AG09319 (cell line): ENCODE measurements around the gene MCAM.

Experiments
- DNase-seq: peaks from one replicate; pipeline ENCODE4 v3.0.0-alpha.2; 2010; ENCODE audit warnings: low read depth; ENCODE audit errors: extremely low read depth
- CTCF ChIP-seq: IDR thresholded peaks from 2 replicates; pipeline ENCODE4 v1.5.1; 2011; ENCODE audit warnings: low read depth, mild to moderate bottlenecking, inconsistent platforms, low read length, moderate library complexity

MCAM gene

DNA sequence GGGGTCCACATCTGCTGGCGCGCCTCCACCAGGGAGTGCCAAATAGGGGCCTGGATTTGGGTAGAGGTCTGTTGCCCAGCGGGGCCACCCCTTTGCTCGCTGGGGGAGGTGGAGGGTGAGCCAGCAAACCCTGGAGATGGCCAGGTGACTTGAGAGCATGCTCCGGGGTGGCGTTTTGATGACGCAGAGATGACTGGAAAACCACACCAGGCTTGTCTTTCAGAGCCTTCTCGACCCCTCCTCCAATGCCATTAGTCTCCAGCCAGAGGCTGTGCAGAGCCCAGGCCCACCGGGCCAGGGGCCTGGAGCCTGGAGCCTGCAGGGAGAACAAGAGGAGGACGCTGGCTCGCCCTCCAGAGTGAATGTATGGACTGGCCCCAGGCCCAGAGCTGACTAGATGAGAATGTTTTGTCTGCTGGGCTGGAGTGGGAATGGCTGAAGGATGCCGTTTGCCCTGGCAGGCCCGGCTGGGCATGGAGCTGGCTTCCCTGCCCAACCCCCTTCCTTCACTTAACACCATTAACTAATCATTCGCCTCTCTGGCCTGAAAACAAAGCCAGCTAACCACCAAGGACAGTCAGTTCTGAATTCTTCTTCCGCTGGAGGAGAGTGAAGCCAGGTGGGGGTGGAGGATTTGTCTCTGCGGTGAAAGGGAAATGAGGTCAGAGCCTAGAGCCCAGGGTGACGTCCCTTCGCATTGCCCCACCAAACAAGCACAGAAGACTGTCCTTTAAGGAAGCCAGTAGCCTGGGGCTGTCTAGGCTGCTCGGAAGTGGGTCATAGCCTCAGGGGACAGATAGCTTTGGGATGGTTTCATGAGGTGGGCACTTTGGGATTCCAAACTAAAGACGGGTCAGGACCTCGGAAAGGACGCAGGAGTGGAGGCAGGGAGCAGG lies 1.6 kb upstream of the MCAM start:
- no peak for DNase-seq

GRCh38 chr11:119317592-119318239 lies 786 bp upstream of the MCAM start:
- no peak for TF ChIP-seq CTCF
- no peak for DNase-seq

More for the DNA sequence above, 1.6 kb upstream of the MCAM start:
- TF ChIP-seq CTCF, result no peak

DNA sequence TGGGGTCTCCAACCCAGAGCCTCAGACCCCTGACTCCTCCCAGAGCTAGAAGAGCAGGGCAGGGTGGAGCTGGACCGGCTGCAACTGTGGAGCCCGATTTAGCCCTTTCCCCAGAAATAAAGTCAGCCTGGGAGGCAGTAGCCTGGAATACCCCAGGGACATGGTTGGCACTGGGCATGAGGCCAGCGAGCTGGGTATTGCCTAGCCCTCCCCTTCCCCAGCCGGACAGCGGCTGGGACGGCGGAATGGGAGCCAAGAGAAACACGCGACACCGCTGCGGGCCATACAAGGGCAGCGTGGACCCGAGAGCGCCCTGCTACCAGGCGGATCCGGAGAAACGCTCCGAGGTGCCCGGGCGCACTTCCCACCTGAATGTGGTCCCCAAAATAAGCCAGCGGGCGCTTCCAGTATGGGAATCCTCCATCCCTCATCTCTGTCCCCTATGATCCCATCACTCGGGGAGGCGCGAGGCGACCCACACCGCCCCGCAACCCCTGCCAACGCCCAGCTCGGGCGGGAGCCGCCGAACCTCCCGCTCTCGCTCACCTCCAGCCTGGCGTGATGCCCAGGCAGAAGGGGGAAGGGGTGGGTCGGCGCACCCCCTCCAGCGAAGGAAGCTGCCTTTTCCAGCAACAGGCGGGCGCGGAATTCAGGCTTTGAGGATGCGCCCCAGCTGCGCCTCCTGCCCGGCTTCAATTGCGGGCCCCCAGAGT lies 758 bp downstream of the MCAM start:
- no peak for DNase-seq
- no peak for TF ChIP-seq CTCF

DNA sequence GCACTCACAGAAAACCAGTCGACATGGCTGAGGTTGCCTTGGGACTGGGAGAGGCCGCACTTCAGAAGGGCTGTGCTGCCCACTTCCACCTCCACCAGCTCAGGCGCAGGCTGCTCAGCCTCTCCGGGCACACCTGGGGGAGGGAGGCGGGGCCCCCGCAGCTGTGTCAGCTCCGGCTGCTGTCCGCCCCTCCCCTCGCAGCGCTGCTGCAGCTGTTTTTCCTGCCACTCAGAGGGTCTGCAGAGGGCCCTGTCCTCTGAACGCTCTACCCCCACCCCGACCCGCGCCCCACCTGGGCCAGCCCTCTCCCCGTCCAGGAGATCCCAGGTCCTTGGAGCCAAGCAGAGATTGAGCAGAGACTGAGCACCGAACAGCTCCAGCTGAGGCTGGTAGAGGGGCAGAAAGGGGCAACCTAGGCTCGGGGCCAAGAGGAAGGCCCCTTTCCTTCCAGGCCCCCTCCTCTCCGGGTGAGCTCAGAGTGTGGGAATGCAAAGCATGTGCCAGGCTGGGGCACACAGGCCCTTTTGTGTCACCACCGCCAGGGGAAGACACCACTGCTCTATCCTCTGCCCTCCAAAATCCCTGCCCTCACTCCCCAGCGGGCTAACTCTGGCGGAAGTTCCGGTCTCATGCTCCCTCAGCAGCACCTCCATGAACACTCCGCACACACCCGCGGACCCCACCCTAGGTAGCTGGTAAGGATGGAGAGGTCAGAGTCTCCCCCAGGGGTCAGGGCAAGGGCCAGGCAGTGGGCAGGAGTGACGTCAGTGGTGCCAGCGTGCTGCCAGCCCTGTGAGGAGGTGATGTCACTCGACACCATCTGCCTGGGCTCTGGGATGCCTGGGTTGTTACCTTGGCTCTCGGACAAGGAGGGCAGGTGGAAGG lies 1.6 kb downstream of the MCAM start:
- DNase-seq, result no peak
- no peak; the same call in 1 of the 2 replicates for TF ChIP-seq CTCF

- DNase-seq, result no peak
Measured at GRCh38 chr11:119314726-119315125, 2.2 kb downstream of the MCAM start.

GRCh38 chr11:119310682-119311052 lies 6.3 kb downstream of the MCAM start:
- DNase-seq, result no peak
- no peak for TF ChIP-seq CTCF

More at GRCh38 chr11:119314726-119315125, 2.2 kb downstream of the MCAM start:
- TF ChIP-seq CTCF, result no peak
